Activated naive CD4-positive, alpha-beta T cell treated with anti-CD3 and anti-CD28 coated beads, Interleukin-2, amount 50 U/mL, for 16 hours (primary cell): Measurements from ENCODE around the gene NMBR.
A peak's percentile ranks its signal among the peaks of the same experiment; 100 is the strongest.
"Not testable (repeated sequence)": the region's sequence is repeated elsewhere in the genome, so short reads cannot be mapped to it uniquely, and the experiment has no call there.

Experiments used
- DNase-seq: peaks from one replicate; pipeline ENCODE4 v3.0.0-alpha.2; 2020

The NMBR gene

GRCh38 chr6:142154336-142154735 lies 7.4 kb upstream of the NMBR start:
- DNase-seq, result no peak

GRCh38 chr6:142153196-142153595 lies 6.3 kb upstream of the NMBR start:
- DNase-seq, result no peak

GRCh38 chr6:142152746-142153145 lies 5.8 kb upstream of the NMBR start:
- no peak for DNase-seq

GRCh38 chr6:142141531-142141930 lies 5.4 kb downstream of the NMBR start:
- not testable (repeated sequence) for DNase-seq

- no peak for DNase-seq
Measured at GRCh38 chr6:142138876-142139275, 8.0 kb downstream of the NMBR start.

- DNase-seq, result no peak
Measured at GRCh38 chr6:142132625-142133024, 14.3 kb downstream of the NMBR start, which contains the start of gene GJE1. TSS of gene GJE1 (plus strand) at chr6:142132925. CDS start at chr6:142133159, 234 bp downstream.

- no peak for DNase-seq
Measured at GRCh38 chr6:142130814-142131213, 16.1 kb downstream of the NMBR start.

GRCh38 chr6:142121342-142121741 lies 25.6 kb downstream of the NMBR start:
- no peak for DNase-seq

- no peak for DNase-seq
Measured at GRCh38 chr6:142118925-142119324, 28.0 kb downstream of the NMBR start.

GRCh38 chr6:142118328-142118727 lies 28.6 kb downstream of the NMBR start:
- no peak for DNase-seq

GRCh38 chr6:142117366-142117765 lies 29.6 kb downstream of the NMBR start:
- DNase-seq, result no peak

- DNase-seq, result peak; percentile 71
Measured at GRCh38 chr6:142112451-142113061, 34.4 kb downstream of the NMBR start.

GRCh38 chr6:142110820-142111219 lies 36.1 kb downstream of the NMBR start:
- not testable (repeated sequence) for DNase-seq

- not testable (repeated sequence) for DNase-seq
Measured at GRCh38 chr6:142104820-142105219, 42.1 kb downstream of the NMBR start.

- DNase-seq, result no peak
Measured at GRCh38 chr6:142088858-142089216, 58.1 kb downstream of the NMBR start.

GRCh38 chr6:142087950-142088857 lies 58.7 kb downstream of the NMBR start:
- DNase-seq, result no peak

- no peak for DNase-seq
Measured at GRCh38 chr6:142079130-142079529, 67.8 kb downstream of the NMBR start.

- no peak for DNase-seq
Measured at GRCh38 chr6:142075516-142076101, 71.3 kb downstream of the NMBR start.

- DNase-seq, result no peak
Measured at GRCh38 chr6:142074516-142074915, 72.4 kb downstream of the NMBR start.

GRCh38 chr6:142071981-142072380 lies 74.9 kb downstream of the NMBR start:
- DNase-seq, result no peak

GRCh38 chr6:142068416-142068815 lies 78.5 kb downstream of the NMBR start:
- DNase-seq, result no peak

- not testable (repeated sequence) for DNase-seq
Measured at GRCh38 chr6:142062861-142063260, 84.1 kb downstream of the NMBR start.

- DNase-seq, result no peak
Measured at GRCh38 chr6:142058551-142059290, 88.2 kb downstream of the NMBR start.
